WTC11 (cell line): Measurements from ENCODE around the gene COL5A1.

Source experiments
- ELF4 ChIP-seq: sonication (generic); formaldehyde crosslinking; IDR thresholded peaks from 2 replicates; pipeline ENCODE4 v1.8.1; 2022; ENCODE audit warnings: low read depth, mild to moderate bottlenecking, moderate library complexity, missing genetic modification reagents
- JUN ChIP-seq: sonication (generic); formaldehyde crosslinking; IDR thresholded peaks from 2 replicates; pipeline ENCODE4 v1.8.0; 2023; ENCODE audit warnings: mild to moderate bottlenecking, missing genetic modification reagents
- SP1 ChIP-seq: sonication (generic); formaldehyde crosslinking; conservative IDR thresholded peaks from 2 replicates; pipeline ENCODE4 v1.8.1; 2022; ENCODE audit warnings: missing genetic modification reagents
- TCF7 ChIP-seq: sonication (generic); formaldehyde crosslinking; IDR thresholded peaks from 2 replicates; pipeline ENCODE4 v1.8.0; 2022; ENCODE audit warnings: mild to moderate bottlenecking, low read depth, missing genetic modification reagents, moderate library complexity
- ZBTB21 ChIP-seq: sonication (generic); formaldehyde crosslinking; IDR thresholded peaks from 2 replicates; pipeline ENCODE4 v1.8.1; 2023; ENCODE audit warnings: mild to moderate bottlenecking, missing genetic modification reagents, borderline replicate concordance
- ZNF138 ChIP-seq: sonication (generic); formaldehyde crosslinking; conservative IDR thresholded peaks from 2 replicates; pipeline ENCODE4 v1.8.1; 2022; ENCODE audit warnings: mild to moderate bottlenecking, moderate library complexity, missing genetic modification reagents
- TF ChIP-seq, protein P1 (sequence below): fragments of 200-600 bp; IDR thresholded peaks from 2 replicates; pipeline ENCODE4 v1.8.0; 2022; ENCODE audit warnings: antibody characterized with exemption
- TF ChIP-seq, protein P2 (sequence below): sonication (generic); formaldehyde crosslinking; IDR thresholded peaks from 2 replicates; pipeline ENCODE4 v1.8.1; 2022; ENCODE audit warnings: missing genetic modification reagents, borderline replicate concordance
- TF ChIP-seq, protein P3 (sequence below): sonication (generic); formaldehyde crosslinking; IDR thresholded peaks from 2 replicates; pipeline ENCODE4 v1.8.0; 2022; ENCODE audit warnings: mild to moderate bottlenecking, missing genetic modification reagents
- TF ChIP-seq, protein P4 (sequence below): sonication (generic); formaldehyde crosslinking; IDR thresholded peaks from 2 replicates; pipeline ENCODE4 v1.8.1; 2022; ENCODE audit warnings: low read depth, missing genetic modification reagents, borderline replicate concordance

DNA sequence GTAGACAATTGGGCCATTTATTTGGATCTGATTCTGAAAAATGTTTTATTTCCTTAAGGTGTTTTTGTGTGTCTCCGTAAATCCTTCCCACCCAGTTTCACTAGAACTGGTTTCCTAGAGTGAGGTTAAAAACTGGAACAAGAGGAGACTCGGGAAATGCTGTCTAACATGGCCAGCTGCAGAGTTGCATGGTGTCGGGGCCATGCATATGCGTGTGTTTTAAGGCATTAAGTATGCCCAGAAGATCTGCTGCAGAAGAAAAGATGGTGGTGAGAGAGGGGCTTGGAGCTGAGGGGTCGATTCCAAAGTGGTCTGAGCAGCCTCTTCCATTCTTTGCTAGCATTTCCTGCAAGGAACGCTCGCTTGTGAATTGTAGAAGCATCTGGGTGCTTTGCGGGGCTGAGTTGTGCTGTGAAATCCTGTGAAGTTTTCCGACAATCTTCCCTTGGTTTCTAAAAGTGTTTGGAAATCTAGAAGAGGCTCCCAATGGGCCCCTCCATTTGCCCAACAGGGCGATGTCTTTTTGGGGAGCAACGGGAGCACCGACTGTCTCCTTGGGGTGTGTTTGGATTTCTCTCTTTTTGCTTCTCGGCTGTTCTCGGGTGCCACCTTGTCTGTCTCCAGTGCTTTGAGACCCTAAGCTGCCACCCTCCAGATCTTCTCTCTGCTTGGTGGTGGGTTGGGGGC is 113.8 kb downstream of the COL5A1 start:
- TF ChIP-seq ZBTB21 (CRISPR knock-in tag) = no peak
- TF ChIP-seq TCF7 = no peak
- no peak for TF ChIP-seq ELF4 (CRISPR knock-in tag)
- TF ChIP-seq, protein P1, sequence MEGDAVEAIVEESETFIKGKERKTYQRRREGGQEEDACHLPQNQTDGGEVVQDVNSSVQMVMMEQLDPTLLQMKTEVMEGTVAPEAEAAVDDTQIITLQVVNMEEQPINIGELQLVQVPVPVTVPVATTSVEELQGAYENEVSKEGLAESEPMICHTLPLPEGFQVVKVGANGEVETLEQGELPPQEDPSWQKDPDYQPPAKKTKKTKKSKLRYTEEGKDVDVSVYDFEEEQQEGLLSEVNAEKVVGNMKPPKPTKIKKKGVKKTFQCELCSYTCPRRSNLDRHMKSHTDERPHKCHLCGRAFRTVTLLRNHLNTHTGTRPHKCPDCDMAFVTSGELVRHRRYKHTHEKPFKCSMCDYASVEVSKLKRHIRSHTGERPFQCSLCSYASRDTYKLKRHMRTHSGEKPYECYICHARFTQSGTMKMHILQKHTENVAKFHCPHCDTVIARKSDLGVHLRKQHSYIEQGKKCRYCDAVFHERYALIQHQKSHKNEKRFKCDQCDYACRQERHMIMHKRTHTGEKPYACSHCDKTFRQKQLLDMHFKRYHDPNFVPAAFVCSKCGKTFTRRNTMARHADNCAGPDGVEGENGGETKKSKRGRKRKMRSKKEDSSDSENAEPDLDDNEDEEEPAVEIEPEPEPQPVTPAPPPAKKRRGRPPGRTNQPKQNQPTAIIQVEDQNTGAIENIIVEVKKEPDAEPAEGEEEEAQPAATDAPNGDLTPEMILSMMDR = no peak
- TF ChIP-seq, protein P2, sequence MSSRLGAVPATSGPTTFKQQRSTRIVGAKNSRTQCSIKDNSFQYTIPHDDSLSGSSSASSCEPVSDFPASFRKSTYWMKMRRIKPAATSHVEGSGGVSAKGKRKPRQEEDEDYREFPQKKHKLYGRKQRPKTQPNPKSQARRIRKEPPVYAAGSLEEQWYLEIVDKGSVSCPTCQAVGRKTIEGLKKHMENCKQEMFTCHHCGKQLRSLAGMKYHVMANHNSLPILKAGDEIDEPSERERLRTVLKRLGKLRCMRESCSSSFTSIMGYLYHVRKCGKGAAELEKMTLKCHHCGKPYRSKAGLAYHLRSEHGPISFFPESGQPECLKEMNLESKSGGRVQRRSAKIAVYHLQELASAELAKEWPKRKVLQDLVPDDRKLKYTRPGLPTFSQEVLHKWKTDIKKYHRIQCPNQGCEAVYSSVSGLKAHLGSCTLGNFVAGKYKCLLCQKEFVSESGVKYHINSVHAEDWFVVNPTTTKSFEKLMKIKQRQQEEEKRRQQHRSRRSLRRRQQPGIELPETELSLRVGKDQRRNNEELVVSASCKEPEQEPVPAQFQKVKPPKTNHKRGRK (CRISPR knock-in tag) = no peak
- TF ChIP-seq, protein P3, sequence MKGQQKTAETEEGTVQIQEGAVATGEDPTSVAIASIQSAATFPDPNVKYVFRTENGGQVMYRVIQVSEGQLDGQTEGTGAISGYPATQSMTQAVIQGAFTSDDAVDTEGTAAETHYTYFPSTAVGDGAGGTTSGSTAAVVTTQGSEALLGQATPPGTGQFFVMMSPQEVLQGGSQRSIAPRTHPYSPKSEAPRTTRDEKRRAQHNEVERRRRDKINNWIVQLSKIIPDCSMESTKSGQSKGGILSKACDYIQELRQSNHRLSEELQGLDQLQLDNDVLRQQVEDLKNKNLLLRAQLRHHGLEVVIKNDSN (CRISPR knock-in tag) = no peak
- no peak for TF ChIP-seq ZNF138 (CRISPR knock-in tag)
- TF ChIP-seq SP1 (CRISPR knock-in tag) = no peak
- no peak for TF ChIP-seq JUN (CRISPR knock-in tag)
- TF ChIP-seq, protein P4, sequence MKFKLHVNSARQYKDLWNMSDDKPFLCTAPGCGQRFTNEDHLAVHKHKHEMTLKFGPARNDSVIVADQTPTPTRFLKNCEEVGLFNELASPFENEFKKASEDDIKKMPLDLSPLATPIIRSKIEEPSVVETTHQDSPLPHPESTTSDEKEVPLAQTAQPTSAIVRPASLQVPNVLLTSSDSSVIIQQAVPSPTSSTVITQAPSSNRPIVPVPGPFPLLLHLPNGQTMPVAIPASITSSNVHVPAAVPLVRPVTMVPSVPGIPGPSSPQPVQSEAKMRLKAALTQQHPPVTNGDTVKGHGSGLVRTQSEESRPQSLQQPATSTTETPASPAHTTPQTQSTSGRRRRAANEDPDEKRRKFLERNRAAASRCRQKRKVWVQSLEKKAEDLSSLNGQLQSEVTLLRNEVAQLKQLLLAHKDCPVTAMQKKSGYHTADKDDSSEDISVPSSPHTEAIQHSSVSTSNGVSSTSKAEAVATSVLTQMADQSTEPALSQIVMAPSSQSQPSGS = no peak
